Activated CD8-positive, alpha-beta memory T cell treated with anti-CD3 and anti-CD28 coated beads for 1 hour (primary cell): ENCODE data around the gene SS18L1.

ENCODE experiments used
- DNase-seq, 2 donors: peaks; one replicate each; pipeline ENCODE4 v3.0.0-alpha.2; 2020; ENCODE audit warnings: low read depth in 1 of 2; ENCODE audit errors: extremely low read depth in 1 of 2

SS18L1 gene

DNA sequence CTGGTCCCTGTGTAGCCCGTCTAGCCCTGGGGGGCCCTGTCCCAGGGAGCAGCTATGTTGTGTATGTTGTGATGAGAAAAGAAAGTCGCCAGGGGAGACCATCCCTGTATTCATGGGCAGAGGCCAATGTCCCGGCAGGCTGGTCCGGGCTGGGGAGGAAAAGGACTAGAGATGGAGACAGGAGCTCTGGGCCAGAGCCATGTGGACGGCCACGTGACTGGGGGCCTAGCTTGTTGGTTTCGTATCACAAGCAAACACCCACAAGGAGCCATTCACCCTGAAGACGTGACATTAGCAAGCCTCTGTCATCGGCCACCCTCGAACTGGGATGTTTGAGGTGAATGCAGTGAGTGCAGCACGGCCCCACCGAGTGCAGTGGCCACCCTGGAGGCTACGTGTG lies 79.4 kb downstream of the SS18L1 start:
- no peak for DNase-seq

DNA sequence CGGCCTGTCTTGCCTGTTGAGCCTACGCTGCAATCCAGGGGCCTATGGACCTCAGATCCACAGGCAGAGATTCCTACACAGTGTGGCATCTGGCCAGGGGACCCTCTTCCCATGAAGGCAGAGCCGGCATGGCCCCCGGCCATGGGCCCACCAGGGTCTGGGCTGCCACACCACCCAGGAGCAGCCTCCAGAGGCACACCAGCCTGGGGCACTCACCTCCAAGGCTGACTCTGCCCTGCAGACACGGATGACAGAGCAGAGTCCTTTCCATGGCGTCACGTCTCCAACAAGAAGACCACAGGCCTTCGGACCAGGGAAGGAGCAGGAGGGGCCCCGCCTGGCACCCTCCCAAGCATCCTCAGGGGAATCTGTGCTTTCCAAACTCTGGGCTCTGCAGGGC lies 80.0 kb downstream of the SS18L1 start:
- DNase-seq = no peak

DNA sequence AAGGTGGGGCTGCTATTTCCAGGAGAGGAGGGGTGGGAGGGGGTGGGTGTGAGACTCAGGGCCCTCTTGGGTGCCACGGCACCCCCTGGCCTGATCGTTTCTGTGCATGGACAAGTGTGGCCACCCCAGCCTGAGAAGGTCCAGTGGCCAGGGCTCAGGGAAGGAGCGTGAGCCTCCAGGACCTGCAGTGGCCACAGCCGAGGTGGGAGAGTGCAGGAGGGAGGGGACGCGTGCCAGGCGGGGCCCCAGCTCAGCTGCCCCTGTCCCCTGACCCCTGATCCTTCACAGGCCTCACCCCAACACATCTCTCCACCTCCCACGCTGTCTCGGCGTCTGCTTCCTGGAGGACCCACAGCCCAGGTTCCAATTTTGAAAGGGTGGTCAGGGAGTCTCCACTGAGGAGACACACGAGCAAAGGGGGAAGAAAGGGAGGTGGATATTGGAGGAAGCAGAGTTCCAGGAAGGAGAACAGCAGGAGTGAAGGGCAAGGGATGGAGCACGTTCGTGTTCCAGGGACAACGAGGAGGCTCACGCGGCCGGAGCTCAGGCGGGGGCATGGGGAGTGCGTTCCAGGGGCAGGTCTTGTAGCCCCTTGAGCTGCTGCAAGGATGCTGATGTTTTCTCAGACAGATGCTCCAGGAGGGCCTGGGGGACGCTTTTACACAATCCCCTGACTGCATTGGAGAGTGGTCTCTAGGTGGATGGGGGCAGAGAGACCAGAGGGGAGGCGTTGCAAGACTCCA lies 80.7 kb downstream of the SS18L1 start:
- DNase-seq = no peak

DNA sequence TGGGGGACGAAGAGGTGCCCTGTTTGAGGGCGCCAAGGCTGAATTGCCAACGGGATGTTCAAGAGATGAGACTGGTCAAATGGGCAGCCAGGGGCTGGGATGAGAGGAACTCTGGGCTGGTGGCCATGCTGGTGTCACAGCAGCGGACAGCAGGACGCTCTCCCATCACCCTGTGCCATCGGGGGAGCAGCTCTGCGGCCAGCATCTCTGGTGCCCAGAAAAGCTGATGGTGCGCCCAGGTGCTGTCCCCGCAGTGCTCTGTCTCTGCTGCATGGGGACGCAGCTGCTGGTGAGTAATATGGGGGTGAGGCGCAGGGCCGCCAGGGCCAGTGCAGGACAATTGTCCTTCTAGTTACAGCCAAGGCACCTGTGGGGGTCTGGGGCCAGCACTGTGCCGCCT lies 81.5 kb downstream of the SS18L1 start:
- no peak for DNase-seq

DNA sequence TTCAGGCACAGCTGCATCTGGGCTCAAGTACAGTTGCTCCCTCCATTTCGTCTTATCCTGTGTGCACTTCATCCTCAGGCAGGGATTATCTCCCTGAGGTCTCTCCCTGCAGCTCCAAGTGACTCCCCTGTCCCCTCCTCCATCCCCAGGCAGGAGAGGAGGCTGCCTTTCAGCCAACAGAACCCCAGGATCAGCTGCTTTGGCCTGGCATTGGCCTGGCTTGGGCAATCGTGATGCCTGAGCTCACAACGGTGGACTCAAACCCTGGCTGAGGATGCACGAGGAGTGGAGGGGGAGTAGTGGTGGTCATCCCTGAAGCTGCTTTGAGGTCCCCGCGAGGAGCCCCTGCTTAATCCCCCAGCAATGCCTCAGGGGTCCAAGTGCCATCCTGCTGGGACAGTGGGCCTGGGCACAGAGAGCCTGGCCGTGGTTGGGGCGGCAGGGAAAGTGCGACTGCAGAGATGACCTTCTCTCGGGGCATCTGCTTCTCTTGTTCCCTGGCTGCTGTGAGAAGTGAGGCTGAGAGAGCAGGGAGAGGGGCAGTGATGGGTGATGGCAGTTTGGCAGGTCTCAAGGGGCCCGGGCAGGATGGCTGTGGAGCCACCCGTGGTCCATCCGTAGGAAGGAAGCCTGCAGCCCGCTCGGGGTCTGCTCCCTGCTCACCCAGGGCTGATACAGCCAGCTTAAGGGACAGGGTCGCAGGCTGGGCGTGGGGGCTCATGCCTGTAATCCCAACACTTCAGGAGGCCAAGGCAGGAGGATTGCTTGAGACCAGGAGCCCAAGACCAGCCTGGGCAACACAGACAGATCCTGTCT lies 82.5 kb downstream of the SS18L1 start:
- DNase-seq = no peak

DNA sequence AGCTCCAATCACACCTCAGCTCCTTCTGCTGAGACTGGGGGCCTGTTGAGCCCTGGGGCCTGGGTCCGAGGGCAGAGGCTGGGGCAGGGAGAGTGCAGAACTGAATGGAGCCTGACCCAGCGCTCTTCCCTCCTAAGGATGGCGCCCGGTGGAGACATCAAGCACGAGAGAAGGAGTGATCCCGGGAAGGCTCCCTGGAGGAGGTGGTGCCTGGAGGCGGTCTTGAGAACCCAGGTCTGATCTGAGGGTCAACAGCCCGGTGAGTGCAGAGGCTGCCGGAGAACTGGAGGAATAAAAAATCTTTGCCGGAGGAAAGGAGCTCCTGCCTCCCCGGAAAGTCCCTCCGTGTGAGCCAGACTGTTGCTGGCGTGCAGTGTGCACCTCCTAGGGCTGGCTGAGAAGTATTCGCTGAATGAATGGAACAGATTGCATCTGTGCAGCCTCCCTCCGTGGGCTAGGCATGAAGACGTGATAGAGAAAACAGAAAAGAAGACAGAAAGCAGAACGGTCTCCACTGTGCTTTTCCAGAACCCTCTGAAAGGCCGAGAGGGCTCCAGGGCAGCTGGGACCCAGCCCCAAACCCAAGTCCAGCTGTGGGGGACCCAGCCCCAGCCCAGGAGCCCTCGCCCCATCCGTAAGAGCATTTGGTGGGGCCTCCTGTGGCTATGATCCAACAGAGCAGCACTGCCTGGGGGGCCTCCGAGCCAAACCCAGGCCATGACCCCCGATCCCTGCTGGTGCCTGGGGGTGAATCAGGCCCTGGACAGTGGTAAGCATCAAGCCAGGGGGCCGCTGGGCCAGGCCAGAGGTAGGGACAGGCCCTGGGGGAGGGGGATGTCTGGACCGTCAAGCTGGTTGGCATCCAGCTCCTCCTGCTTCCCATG lies 83.4 kb downstream of the SS18L1 start:
- no peak for DNase-seq

DNA sequence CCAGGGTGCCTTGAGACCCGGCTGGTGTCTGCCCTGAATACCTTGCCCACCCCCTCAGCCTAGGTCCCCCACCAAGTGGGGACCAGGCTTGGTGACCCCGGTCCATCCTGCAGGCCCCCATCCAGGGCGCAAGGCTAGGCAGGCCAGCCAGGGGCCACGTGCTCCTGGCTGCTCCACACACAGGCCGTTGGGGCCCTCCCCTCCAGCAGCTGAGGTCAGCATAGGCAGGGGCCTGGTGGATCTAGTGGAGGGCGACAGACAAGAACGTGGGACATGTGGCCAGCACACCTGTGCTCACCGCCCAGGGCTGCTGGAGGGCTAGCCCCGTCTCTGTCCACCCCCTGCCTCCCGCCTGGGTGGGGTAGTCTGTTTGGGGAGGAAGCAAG lies 84.0 kb downstream of the SS18L1 start:
- DNase-seq = no peak

DNA sequence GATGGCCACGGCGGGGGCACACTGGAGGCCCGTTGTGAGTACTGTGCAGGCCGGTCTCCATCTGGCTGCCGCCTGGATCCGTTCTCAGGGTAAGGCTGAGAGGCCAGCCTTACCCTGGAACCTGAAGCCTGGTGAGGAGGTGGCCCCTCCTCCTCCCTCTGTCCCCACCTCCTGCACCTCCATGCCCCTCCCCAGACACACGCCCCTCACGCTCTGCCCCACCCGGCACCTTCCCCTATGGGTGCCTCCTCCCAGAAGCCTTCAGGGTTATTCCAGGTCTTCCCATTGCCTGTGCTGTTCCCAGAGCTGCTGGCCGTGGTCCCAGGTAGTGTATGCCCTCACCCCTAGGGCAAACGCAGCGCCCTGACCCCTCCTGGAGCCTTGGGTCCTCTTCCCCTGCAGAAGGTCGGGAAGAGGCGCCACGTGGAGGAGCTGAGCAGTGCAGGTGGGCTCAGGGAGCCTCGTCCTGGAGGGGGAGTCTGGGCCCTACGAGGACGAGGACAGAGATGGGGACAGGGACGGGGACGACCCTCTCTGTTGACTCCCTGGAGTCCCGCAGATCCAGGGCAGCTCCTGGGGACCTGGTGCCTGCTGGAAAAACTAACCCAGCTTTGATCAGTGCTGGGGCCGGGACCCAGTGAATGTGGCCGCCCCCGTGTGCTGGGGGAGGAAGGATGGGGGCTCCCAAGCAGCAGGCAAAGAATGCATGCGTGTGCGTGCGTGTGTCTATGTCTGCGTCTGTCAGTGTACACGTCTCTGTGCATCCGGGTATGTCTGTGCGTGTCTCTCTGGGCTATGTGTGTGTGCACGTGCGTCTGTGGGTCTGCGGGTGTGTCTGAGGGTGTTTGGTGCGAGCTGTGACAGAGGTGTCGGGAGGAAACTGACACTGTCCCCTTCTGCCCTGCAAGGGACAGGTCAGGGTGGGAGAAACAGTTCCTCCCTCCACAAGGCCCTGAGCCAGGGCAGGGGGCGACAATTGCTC lies 84.7 kb downstream of the SS18L1 start:
- DNase-seq = no peak

DNA sequence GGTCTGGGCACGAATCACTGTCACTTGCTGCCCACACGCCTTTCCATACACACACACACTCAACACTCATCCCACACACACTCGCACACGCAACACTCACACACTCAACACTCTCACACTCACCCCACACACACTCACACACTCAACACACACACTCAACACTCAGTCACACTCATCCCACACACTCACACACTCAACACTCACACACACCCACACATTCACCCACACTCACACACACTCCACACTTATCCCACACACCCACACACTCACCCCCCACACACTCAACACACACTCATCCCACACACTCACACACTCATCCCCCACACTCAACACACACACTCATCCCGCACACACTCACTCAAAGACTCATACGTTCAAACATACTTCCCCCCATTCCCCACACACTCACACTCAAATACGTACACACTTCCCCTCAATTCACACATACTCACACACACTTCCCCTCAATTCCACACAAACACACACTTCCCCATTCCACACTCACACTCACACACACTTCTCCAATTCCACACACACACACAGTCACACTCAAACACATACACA lies 85.5 kb downstream of the SS18L1 start:
- DNase-seq = no peak

DNA sequence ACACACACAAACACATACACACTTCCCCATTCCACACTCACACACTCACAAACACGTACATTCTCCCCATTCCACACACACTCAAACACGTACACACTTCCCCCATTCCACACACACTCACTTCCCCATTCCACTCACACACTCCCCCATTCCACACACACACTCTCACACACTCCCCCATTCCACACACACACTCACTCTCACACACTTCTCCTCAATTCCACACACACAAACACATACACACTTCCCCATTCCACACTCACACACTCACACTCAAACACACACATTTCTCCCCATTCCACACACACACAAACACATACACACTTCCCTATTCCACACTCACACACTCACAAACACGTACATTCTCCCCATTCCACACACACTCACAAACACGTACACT lies 86.1 kb downstream of the SS18L1 start:
- DNase-seq = no peak

DNA sequence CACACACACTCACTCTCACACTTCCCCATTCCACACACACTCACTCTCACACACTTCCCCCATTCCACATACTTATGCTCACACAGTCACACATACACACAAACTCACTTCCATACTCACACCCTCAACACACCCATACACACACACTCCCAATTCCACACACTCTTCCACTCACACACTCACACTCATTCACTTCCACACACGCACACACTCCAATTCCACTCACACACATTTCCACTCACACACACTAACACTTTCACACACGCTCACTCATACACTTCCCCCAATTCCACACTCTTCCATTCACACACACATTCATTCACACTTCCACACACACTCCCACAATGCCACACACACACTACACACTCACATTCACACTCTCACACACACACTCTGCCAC lies 86.7 kb downstream of the SS18L1 start:
- DNase-seq = no peak

DNA sequence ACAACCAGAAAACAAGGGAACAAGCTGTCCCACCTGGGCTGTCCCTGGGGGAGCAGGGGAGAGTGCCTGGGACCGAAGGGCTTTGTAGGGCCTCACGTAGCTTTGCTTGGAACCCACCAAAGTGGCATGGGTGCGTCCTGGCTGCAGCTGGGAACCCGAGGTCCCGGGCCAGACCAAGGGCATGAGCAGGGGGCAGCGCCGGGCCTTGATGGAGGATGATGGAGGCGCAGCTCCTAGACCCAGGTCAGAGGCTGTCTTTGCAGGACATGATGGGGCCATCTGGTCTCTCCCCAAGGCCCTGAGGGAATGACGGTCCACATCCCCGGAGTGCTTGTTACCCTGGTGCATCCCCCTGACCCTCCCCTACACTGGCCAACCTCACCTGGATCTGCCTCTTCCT lies 87.1 kb downstream of the SS18L1 start:
- DNase-seq = no peak

DNA sequence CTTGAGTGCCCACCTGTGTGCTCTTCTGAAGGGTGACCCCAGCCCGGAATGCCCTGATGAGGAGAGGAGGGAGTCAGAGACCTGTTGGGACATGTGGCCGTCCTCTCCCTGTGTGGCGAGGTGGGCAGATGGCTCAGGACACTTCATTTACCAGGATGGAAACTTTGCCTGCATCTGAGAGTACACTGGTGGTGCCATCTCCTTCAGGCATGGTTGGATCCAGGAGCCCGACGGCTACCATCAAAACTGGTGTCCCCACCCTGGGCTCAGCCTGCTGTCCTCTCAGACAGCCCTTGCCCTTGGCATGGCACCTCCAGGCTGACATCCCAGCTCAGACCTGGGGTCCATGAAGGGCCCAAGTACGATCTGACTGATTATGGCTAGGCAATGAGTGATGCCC lies 87.7 kb downstream of the SS18L1 start:
- DNase-seq = no peak
